Measurements from ENCODE around the gene ATG9B. TPM values are rescaled to one million over a fixed set of nuclear protein-coding genes. Genes with fewer than 3 reads are reported as not detected.

The ATG9B gene
- total and polyA plus RNA-seq, 2 donors (not counting 1 experiment from before 2014, with no cell fraction given) = 5.1 to 7.2 TPM

GRCh38 chr7:150994838-150995510 is 29.3 kb downstream of the ATG9B start:
- Histone ChIP-seq H3K27ac (ENCODE audit: low read length in 2 of 2) (no peak overlapping the region), H3K4me3 (ENCODE audit: control extremely low read depth in 1 of 5, extremely low read depth in 1 of 5, insufficient read depth in 1 of 5, low read depth in 2 of 5, low read length in 4 of 5) (no peak overlapping the region), H3K9me3 (ENCODE audit: control extremely low read depth in 1 of 3, control insufficient read depth in 2 of 3, insufficient read depth in 1 of 3, low read length in 2 of 3) (peaks cover 0 to 31% (median 5%) of the 10 kb centered on the region in 3 donors), H3K27me3 (replicated peaks in 1 of 4; ENCODE audit: control extremely low read depth in 1 of 4, control insufficient read depth in 3 of 4, insufficient read depth in 4 of 4, low read length in 3 of 4) (peaks cover 0 to 36% (median 4%) of the 10 kb centered on the region in 4 experiments), H3K79me2 (ENCODE audit: control insufficient read depth, insufficient read depth, low read length) (no peaks in the 10 kb centered on the region), H3K36me3 (replicated peaks in 1 of 2; ENCODE audit: control extremely low read depth in 1 of 2, control insufficient read depth in 1 of 2, extremely low read depth in 1 of 2, insufficient read depth in 2 of 2, low read length in 1 of 2) (no peaks in the 10 kb centered on the region), H3K9ac (ENCODE audit: low read length) (no peak overlapping the region), H2AFZ (ENCODE audit: insufficient read depth, low read depth, low read length, poor library complexity, severe bottlenecking) (peak overlapping the region; percentile 59), H3K4me2 (replicated peaks; ENCODE audit: low read depth, low read length, poor library complexity, severe bottlenecking) (peak overlapping the region; percentile 35), H3K4me1 (ENCODE audit: control insufficient read depth in 2 of 2, insufficient read depth in 2 of 2, low read length in 2 of 2) (peaks cover 0 to 14% of the 10 kb centered on the region in 2 donors), H4K20me1 (ENCODE audit: control insufficient read depth, insufficient read depth, low read length, poor library complexity, severe bottlenecking) (no peaks in the 10 kb centered on the region)
- Mint-ChIP-seq H3K4me3 (no peak overlapping the region), H3K9me3 (ENCODE audit: insufficient read depth) (peaks cover 3% of the 10 kb centered on the region), H3K27ac (no peak overlapping the region), H3K4me1 (peaks cover 4% of the 10 kb centered on the region), H3K27me3 (peaks cover 29% of the 10 kb centered on the region)
- 34% methylated on average over 15 of the region's 19 CpGs for WGBS (ENCODE audit: insufficient coverage)
- no peak for TF ChIP-seq CTCF (IDR thresholded peaks at IDR 0.05)
- no peak for TF ChIP-seq EZH2 (IDR thresholded peaks at IDR 0.05; ENCODE audit: borderline replicate concordance, insufficient read depth, low read depth, low read length, poor library complexity, severe bottlenecking)
- CTCF ChIA-PET = interaction anchor here (0.8 to 1.9 kb wide), 4 partner anchors 9 to 32 kb away, joined by 3 to 8 read pairs (median 3); no protein-coding TSS in a partner anchor
- DNase-seq (peak; percentile 12), ATAC-seq (ENCODE audit: low read depth) (no peak)
- POLR2A ChIA-PET = no interaction called here
- intact Hi-C loops (cut with micrococcal nuclease) = no loop called here

- TF ChIP-seq EZH2 (IDR thresholded peaks at IDR 0.05; ENCODE audit: borderline replicate concordance, insufficient read depth, low read depth, low read length, poor library complexity, severe bottlenecking) (no peak), CTCF (IDR thresholded peaks at IDR 0.05) (no peak)
- ChIA-PET POLR2A (no interaction called here), CTCF (interaction anchor here (0.8 to 1.9 kb wide), 4 partner anchors 9 to 31 kb away, joined by 3 to 8 read pairs (median 3); no protein-coding TSS in a partner anchor)
- H3K4me3 ChIP-seq (ENCODE audit: control extremely low read depth in 1 of 5, extremely low read depth in 1 of 5, insufficient read depth in 1 of 5, low read depth in 2 of 5, low read length in 4 of 5) = no peak overlapping the region
- no peak overlapping the region for H3K27ac ChIP-seq (ENCODE audit: low read length in 2 of 2)
- no peak overlapping the region for H3K9ac ChIP-seq (ENCODE audit: low read length)
- ATAC-seq (ENCODE audit: low read depth) = no peak
- intact Hi-C loops (cut with micrococcal nuclease) = no loop called here
- no peak overlapping the region for H3K4me3 Mint-ChIP-seq
- peaks cover 0 to 38% (median 5%) of the 10 kb centered on the region in 3 donors for H3K9me3 ChIP-seq (ENCODE audit: control extremely low read depth in 1 of 3, control insufficient read depth in 2 of 3, insufficient read depth in 1 of 3, low read length in 2 of 3)
- DNase-seq = peak; percentile 27
- H3K27me3 ChIP-seq (replicated peaks in 1 of 4; ENCODE audit: control extremely low read depth in 1 of 4, control insufficient read depth in 3 of 4, insufficient read depth in 4 of 4, low read length in 3 of 4) = peaks cover 0 to 43% (median 6%) of the 10 kb centered on the region in 4 experiments
- peaks cover 3% of the 10 kb centered on the region for H3K9me3 Mint-ChIP-seq (ENCODE audit: insufficient read depth)
- no peaks in the 10 kb centered on the region for H3K36me3 ChIP-seq (replicated peaks in 1 of 2; ENCODE audit: control extremely low read depth in 1 of 2, control insufficient read depth in 1 of 2, extremely low read depth in 1 of 2, insufficient read depth in 2 of 2, low read length in 1 of 2)
- H3K4me1 Mint-ChIP-seq = peaks cover 4% of the 10 kb centered on the region
- no peak overlapping the region for H3K27ac Mint-ChIP-seq
- H4K20me1 ChIP-seq (ENCODE audit: control insufficient read depth, insufficient read depth, low read length, poor library complexity, severe bottlenecking) = no peaks in the 10 kb centered on the region
- H3K79me2 ChIP-seq (ENCODE audit: control insufficient read depth, insufficient read depth, low read length) = no peaks in the 10 kb centered on the region
- 11% methylated on average over 7 of the region's 15 CpGs for WGBS (ENCODE audit: insufficient coverage)
- peaks cover 33% of the 10 kb centered on the region for H3K27me3 Mint-ChIP-seq
- peak overlapping the region; percentile 35 for H3K4me2 ChIP-seq (replicated peaks; ENCODE audit: low read depth, low read length, poor library complexity, severe bottlenecking)
- H3K4me1 ChIP-seq (ENCODE audit: control insufficient read depth in 2 of 2, insufficient read depth in 2 of 2, low read length in 2 of 2) = peaks cover 0 to 14% of the 10 kb centered on the region in 2 donors
- H2AFZ ChIP-seq (ENCODE audit: insufficient read depth, low read depth, low read length, poor library complexity, severe bottlenecking) = peak overlapping the region; percentile 59
Measured at GRCh38 chr7:150994141-150994837, 30.0 kb downstream of the ATG9B start.
